ENCODE results near the gene CAMSAP1. TPM values are rescaled to one million over a fixed set of nuclear protein-coding genes. Genes with fewer than 3 reads are reported as not detected.

The CAMSAP1 gene
- polyA plus RNA-seq, 1 donor from 2014 or later, result 58.5 TPM

- Histone ChIP-seq H3K79me2 (replicated peaks; ENCODE audit: insufficient read depth, low read length) (no peaks in the 10 kb centered on the region), H4K20me1 (ENCODE audit: insufficient read depth) (no peaks in the 10 kb centered on the region), H3F3A (ENCODE audit: insufficient read depth, low read length, poor library complexity, severe bottlenecking) (no peaks in the 10 kb centered on the region), H2AFZ (ENCODE audit: low read depth, low read length) (no peak overlapping the region), H3K27ac (ENCODE audit: low read length) (no peak overlapping the region), H3K9ac (ENCODE audit: low read length) (no peak overlapping the region), H3K4me2 (ENCODE audit: low read length) (no peak overlapping the region), H3K27me3 (ENCODE audit: insufficient read depth, low read depth, low read length) (no peaks in the 10 kb centered on the region), H3K9me3 (ENCODE audit: low read length) (no peaks in the 10 kb centered on the region), H3K4me3 (ENCODE audit: low read length) (no peak overlapping the region), H3K36me3 (ENCODE audit: insufficient read depth, low read length) (no peaks in the 10 kb centered on the region), H3K9me2 (ENCODE audit: insufficient read depth, low read length) (no peaks in the 10 kb centered on the region)
- no peak for TF ChIP-seq TAF1 (IDR thresholded peaks at IDR 0.05; ENCODE audit: low read depth)
- no peak for TF ChIP-seq MXI1 (conservative IDR thresholded peaks at IDR 0.05; ENCODE audit: poor library complexity, severe bottlenecking)
- no peak for TF ChIP-seq EP300 (conservative IDR thresholded peaks at IDR 0.05; ENCODE audit: poor library complexity, severe bottlenecking)
- TF ChIP-seq SMC3 (conservative IDR thresholded peaks at IDR 0.05; ENCODE audit: poor library complexity), result no peak
- TF ChIP-seq EZH2 (IDR thresholded peaks at IDR 0.05; ENCODE audit: borderline replicate concordance, insufficient read depth, low read length, poor library complexity, severe bottlenecking), result no peak
- TF ChIP-seq POLR2AphosphoS5 (IDR thresholded peaks at IDR 0.05), result no peak
- TF ChIP-seq CTCF (IDR thresholded peaks at IDR 0.05; ENCODE audit: poor library complexity, severe bottlenecking), result no peak
- TF ChIP-seq RAD21 (conservative IDR thresholded peaks at IDR 0.05), result no peak
- TF ChIP-seq, protein P1, sequence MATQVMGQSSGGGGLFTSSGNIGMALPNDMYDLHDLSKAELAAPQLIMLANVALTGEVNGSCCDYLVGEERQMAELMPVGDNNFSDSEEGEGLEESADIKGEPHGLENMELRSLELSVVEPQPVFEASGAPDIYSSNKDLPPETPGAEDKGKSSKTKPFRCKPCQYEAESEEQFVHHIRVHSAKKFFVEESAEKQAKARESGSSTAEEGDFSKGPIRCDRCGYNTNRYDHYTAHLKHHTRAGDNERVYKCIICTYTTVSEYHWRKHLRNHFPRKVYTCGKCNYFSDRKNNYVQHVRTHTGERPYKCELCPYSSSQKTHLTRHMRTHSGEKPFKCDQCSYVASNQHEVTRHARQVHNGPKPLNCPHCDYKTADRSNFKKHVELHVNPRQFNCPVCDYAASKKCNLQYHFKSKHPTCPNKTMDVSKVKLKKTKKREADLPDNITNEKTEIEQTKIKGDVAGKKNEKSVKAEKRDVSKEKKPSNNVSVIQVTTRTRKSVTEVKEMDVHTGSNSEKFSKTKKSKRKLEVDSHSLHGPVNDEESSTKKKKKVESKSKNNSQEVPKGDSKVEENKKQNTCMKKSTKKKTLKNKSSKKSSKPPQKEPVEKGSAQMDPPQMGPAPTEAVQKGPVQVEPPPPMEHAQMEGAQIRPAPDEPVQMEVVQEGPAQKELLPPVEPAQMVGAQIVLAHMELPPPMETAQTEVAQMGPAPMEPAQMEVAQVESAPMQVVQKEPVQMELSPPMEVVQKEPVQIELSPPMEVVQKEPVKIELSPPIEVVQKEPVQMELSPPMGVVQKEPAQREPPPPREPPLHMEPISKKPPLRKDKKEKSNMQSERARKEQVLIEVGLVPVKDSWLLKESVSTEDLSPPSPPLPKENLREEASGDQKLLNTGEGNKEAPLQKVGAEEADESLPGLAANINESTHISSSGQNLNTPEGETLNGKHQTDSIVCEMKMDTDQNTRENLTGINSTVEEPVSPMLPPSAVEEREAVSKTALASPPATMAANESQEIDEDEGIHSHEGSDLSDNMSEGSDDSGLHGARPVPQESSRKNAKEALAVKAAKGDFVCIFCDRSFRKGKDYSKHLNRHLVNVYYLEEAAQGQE (IDR thresholded peaks at IDR 0.05; ENCODE audit: borderline replicate concordance), result no peak
Measured at GRCh38 chr9:135762921-135763320, 144.4 kb downstream of the CAMSAP1 start.

- Histone ChIP-seq H3K4me3 (ENCODE audit: low read length) (no peak overlapping the region), H3K36me3 (ENCODE audit: insufficient read depth, low read length) (no peaks in the 10 kb centered on the region), H3K27ac (ENCODE audit: low read length) (no peak overlapping the region), H3K4me2 (ENCODE audit: low read length) (no peak overlapping the region), H3F3A (ENCODE audit: insufficient read depth, low read length, poor library complexity, severe bottlenecking) (no peaks in the 10 kb centered on the region), H3K9me2 (ENCODE audit: insufficient read depth, low read length) (no peaks in the 10 kb centered on the region), H3K9ac (ENCODE audit: low read length) (no peak overlapping the region), H4K20me1 (ENCODE audit: insufficient read depth) (no peaks in the 10 kb centered on the region), H2AFZ (ENCODE audit: low read depth, low read length) (no peak overlapping the region), H3K27me3 (ENCODE audit: insufficient read depth, low read depth, low read length) (no peaks in the 10 kb centered on the region), H3K79me2 (replicated peaks; ENCODE audit: insufficient read depth, low read length) (no peaks in the 10 kb centered on the region), H3K9me3 (ENCODE audit: low read length) (no peaks in the 10 kb centered on the region)
- no peak for TF ChIP-seq CTCF (IDR thresholded peaks at IDR 0.05; ENCODE audit: poor library complexity, severe bottlenecking)
- no peak for TF ChIP-seq POLR2AphosphoS5 (IDR thresholded peaks at IDR 0.05)
- TF ChIP-seq MXI1 (conservative IDR thresholded peaks at IDR 0.05; ENCODE audit: poor library complexity, severe bottlenecking), result no peak
- TF ChIP-seq, protein P1 (IDR thresholded peaks at IDR 0.05; ENCODE audit: borderline replicate concordance), result no peak
- no peak for TF ChIP-seq TAF1 (IDR thresholded peaks at IDR 0.05; ENCODE audit: low read depth)
- TF ChIP-seq RAD21 (conservative IDR thresholded peaks at IDR 0.05), result no peak
- TF ChIP-seq SMC3 (conservative IDR thresholded peaks at IDR 0.05; ENCODE audit: poor library complexity), result no peak
Measured at GRCh38 chr9:135761845-135762168, 145.5 kb downstream of the CAMSAP1 start.

All from neural cell (in vitro differentiated cells).